ENCODE measurements around the gene CEP95. TPM values are rescaled to one million over a fixed set of nuclear protein-coding genes. Genes with fewer than 3 reads are reported as not detected.

CEP95 gene
- total and polyA plus RNA-seq, 10 of the 15 experiments (the other 5 are each of a cell fraction or from before 2014, with no cell fraction given): 17.7 to 54.9 (median 29.6) TPM

DNA sequence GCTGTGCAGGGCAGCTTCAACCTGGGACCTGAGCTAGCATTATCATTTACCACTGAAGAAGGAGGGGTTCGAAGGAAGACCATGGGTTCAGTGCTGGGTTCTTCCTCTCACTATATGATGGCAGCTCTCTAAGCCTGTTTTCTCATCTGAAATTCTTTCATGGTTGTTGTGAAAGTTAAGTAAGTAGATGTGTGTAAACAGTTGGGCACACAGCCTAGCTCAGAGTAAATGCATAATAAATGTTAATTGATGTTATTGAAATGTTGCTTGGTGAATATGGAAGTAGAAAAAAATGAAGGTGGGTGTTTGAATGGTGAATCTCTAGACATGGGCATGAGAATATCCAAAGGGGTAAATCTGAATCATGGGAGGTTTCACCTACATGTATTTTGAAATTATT, 9.1 kb downstream of the CEP95 start:
- RAD21 ChIA-PET (ENCODE audit: unreplicated experiment): interaction anchor here (1.2 to 1.3 kb wide), 3 partner anchors 92 to 133 kb away, joined by 3 to 6 read pairs (median 4); no protein-coding TSS in a partner anchor
- H3K4me2 ChIP-seq (ENCODE audit: control insufficient read depth, insufficient read depth): no peak overlapping the region
- no peak overlapping the region for H3K27ac ChIP-seq (ENCODE audit: control insufficient read depth, insufficient read depth)
- TF ChIP-seq MYB (IDR thresholded peaks at IDR 0.05; ENCODE audit: borderline replicate concordance, low read depth, low read length) (no peak), STAT1 (conservative IDR thresholded peaks at IDR 0.05) (no peak), SMAD1 (IDR thresholded peaks at IDR 0.05; ENCODE audit: low read depth, partially characterized antibody) (no peak), RBBP5 (conservative IDR thresholded peaks at IDR 0.05) (no peak), POU2F2 (IDR thresholded peaks at IDR 0.05; ENCODE audit: borderline replicate concordance, low read depth, low read length) (no peak), SIN3A (IDR thresholded peaks at IDR 0.05; ENCODE audit: low read depth, low read length) (no peak)
- TF ChIP-seq, protein P1, sequence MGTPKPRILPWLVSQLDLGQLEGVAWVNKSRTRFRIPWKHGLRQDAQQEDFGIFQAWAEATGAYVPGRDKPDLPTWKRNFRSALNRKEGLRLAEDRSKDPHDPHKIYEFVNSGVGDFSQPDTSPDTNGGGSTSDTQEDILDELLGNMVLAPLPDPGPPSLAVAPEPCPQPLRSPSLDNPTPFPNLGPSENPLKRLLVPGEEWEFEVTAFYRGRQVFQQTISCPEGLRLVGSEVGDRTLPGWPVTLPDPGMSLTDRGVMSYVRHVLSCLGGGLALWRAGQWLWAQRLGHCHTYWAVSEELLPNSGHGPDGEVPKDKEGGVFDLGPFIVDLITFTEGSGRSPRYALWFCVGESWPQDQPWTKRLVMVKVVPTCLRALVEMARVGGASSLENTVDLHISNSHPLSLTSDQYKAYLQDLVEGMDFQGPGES (IDR thresholded peaks at IDR 0.05): no peak
- no TSS peak for BruUV-seq (replicated peaks)
- no peaks in the 10 kb centered on the region for H3K27me3 ChIP-seq (replicated peaks in 1 of 2; ENCODE audit: control insufficient read depth in 2 of 2, insufficient read depth in 2 of 2, low read length in 1 of 2)
- in situ Hi-C loops (cut with MboI) (no loop called here), intact Hi-C loops (cut with micrococcal nuclease; ENCODE audit: unreplicated experiment) (no loop called here)
- POLR2A ChIA-PET: interaction anchor here (0.5 to 1.6 kb wide), 6 partner anchors 9 to 746 kb away, joined by 3 to 6 read pairs (median 4); partner anchors contain the start of genes CEP95 and DDX5
- H3K9me3 ChIP-seq (replicated peaks; ENCODE audit: control insufficient read depth, insufficient read depth, low read length): no peaks in the 10 kb centered on the region
- H4K20me1 ChIP-seq (ENCODE audit: control insufficient read depth, insufficient read depth): no peaks in the 10 kb centered on the region
- no peaks in the 10 kb centered on the region for H3K4me1 ChIP-seq (ENCODE audit: control insufficient read depth, insufficient read depth, low read length)
- DNase-seq (ENCODE audit: low read depth, low spot score): no peak
- ATAC-seq: no peak
- H3K36me3 ChIP-seq (ENCODE audit: control insufficient read depth in 2 of 2, insufficient read depth in 2 of 2, low read length in 1 of 2): peaks cover 0 to 25% of the 10 kb centered on the region in 2 experiments; a peak in 2 of 4 replicates
- H3K9ac ChIP-seq (ENCODE audit: control insufficient read depth, insufficient read depth, low read length): no peak overlapping the region
- H3K4me3 ChIP-seq: no peak overlapping the region
- H2AFZ ChIP-seq (ENCODE audit: control insufficient read depth, low read depth, low read length): no peak overlapping the region
- CTCF ChIA-PET: interaction anchor here (0.6 to 2.0 kb wide), 8 partner anchors 8 to 317 kb away, joined by 3 to 13 read pairs (median 5); no protein-coding TSS in a partner anchor
- SMC1A ChIA-PET (ENCODE audit: uncharacterized antibody, unreplicated experiment): interaction anchor here (0.9 to 2.0 kb wide), 8 partner anchors 9 to 110 kb away, joined by 3 to 8 read pairs (median 4); partner anchors contain the start of genes CEP95, DDX5 and POLG2
- WGBS (ENCODE audit: insufficient coverage, insufficient replicate concordance, low lambda C conversion rate, missing lambda C conversion rate): 100% methylated on average over 1 of the region's 1 CpG
- no peak for FAIRE-seq
- no peaks in the 10 kb centered on the region for H3K79me2 ChIP-seq (ENCODE audit: control insufficient read depth, insufficient read depth, low read length)

Measured in GM12878 (cell line).